GM18508 (cell line): ENCODE measurements around the gene ACTL7B.

Experiments used
- ATAC-seq: cut with Tn5 transposase; IDR thresholded peaks from one replicate; pipeline ENCODE4 v1.9.1; 2021; ENCODE audit warnings: moderate number of reproducible peaks; ENCODE audit not compliant: insufficient read depth, unreplicated experiment

The ACTL7B gene

GRCh38 chr9:108874058-108874788 lies 18.4 kb upstream of the ACTL7B start:
- no peak for ATAC-seq

DNA sequence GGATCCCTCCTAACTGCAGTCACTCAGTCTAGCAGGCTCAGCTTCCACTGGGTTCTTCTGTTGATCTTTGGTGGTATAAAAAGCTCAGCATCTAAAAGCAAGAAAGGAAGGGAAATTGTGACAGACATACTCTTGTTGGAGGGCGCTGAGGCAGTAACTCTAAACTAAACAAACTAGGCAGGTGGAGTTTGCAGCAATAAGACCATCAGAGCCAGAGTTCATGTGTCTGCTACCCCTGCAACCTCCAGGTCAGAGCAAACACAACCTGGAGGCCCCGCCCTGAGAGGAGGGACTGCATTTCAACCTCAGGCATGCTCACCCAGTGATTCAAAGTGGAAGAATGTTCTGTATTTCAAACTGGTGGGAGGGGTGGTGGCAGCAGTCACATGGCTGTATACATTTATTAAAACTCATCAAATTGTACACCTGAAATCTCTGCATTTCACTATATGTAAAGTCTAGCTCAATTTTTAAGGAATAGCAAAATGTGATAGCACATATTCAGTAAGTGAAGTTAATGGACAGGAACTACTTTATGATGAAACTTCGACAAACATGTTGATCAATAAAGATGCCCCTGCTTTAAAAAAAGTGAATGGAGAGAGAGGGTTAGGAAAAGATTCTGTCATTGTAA lies 13.4 kb upstream of the ACTL7B start:
- no peak for ATAC-seq

DNA sequence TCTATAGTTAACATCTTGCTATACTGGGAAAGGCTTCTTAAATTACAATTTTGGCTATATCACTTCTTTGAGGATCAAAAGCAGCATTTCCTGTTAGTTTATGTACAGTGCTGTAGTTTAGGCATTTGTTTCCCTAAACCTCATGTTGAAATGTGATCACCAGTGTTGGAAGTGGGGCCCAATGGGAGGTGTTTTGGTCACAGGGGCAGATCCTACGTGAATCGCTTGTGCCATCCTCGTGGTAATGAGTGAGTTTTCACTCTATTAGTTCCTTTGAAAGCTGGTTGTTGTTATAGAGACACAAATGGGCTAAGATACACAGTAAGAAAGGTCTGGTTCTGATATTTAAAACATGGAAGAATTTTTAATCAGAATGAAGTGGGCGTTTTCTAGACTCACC lies 12.0 kb upstream of the ACTL7B start:
- no peak for ATAC-seq

- ATAC-seq, result no peak
Measured at GRCh38 chr9:108867116-108867515, 11.3 kb upstream of the ACTL7B start.

- no peak for ATAC-seq
Measured at GRCh38 chr9:108866001-108866420, 10.2 kb upstream of the ACTL7B start.

- no peak for ATAC-seq
Measured at GRCh38 chr9:108865037-108865436, 9.3 kb upstream of the ACTL7B start.

GRCh38 chr9:108864446-108864845 lies 8.7 kb upstream of the ACTL7B start:
- no peak for ATAC-seq

GRCh38 chr9:108863891-108864290 lies 8.1 kb upstream of the ACTL7B start:
- no peak for ATAC-seq

- ATAC-seq, result no peak
Measured at GRCh38 chr9:108861997-108862396, 6.2 kb upstream of the ACTL7B start, which contains the start of gene ACTL7A. ACTL7A (plus strand) TSS chr9:108862266; CDS start chr9:108862323, 57 bp downstream.

GRCh38 chr9:108861464-108861863 lies 5.7 kb upstream of the ACTL7B start:
- ATAC-seq, result no peak

DNA sequence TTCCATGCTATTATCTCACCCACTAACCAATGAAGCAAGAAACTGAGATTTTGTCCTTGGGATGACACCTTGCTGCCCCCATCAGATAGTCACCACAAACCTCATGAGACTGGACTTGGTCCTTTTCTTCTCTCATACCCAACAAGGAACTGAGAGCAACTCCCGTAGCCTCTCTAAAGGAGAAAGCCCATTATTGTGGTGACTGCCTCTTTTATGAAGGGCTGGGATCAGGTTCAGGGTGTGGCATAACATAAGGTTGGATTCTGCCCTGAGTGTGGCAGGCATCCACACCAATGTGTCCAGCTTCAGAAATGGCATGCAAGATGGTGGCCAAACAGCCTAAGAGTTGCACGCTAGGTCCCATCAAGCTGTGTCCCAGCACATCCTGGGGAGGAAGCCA lies 5.0 kb upstream of the ACTL7B start:
- ATAC-seq, result no peak

DNA sequence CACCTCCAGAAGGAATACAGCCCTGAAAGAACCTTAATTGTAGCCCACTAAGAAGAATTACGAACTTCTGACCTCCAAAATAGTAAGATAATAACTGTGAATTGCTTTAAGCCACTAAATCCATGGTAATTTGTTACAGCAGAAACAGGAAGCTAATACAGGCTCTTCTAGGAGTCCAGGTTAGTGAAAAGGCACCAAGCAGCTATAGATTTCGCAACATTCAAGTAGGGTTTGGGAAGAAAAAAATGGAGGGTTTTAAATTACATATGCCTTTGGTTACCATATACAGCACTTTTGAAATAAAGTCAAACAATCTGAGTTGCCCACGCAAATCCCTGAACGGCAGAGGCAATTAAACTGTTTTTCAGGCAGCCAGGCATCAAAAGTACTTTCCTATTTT lies 4.6 kb upstream of the ACTL7B start:
- ATAC-seq, result no peak

DNA sequence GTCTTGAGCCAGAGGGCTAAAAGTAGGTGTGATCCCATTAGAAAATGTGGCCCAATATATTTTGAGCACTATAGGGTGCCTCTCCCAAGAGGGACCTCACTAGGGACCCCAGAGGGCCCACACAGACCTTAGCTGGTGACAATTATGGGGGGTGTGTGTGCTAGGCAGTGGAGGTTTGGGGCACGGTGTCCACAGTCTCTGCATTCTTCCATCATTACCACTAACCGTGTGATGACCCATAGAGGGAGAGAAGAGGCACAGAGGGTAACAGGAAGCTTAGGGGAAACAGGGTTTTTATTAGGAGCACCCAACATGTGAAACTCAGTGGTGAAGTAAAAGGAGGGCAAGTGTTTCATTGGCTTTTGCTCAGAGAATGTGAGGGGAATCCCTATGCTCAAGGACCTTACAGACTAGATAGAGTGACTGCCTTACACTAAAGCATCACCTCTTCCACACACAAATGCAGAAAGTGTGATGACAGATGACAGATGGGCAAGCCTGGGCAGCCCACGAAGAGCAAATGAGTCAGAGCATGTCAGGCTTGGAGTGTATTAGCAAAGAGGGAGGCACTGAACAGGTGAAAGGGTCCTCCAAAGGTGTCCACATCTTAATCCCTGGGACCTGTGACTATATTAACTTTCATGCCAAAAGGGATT lies 3.8 kb upstream of the ACTL7B start:
- peak; percentile 74 for ATAC-seq

DNA sequence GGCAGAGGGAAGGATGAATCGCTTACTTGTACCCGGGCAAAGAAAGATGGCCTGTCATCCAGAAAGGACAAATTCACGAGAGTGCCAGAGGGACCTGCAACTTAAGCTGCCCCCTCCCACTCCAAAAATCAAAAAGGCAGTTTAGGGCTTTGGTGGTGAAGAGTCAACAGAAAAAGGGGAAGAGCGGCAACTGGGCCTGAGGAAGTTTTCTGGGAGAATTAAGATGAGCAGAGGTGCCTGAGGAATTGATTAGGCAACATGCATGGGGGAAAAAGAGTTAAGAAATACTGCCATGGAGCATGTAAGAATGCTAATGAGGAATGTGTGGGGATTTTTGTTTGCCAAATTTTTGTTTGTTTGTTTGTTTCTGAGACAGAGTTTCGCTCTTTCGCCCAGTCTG lies 1.8 kb upstream of the ACTL7B start:
- ATAC-seq, result no peak

GRCh38 chr9:108855529-108855886 lies 278 bp downstream of the ACTL7B start:
- no peak for ATAC-seq

- no peak for ATAC-seq
Measured at GRCh38 chr9:108854641-108855528, 901 bp downstream of the ACTL7B start.

GRCh38 chr9:108854094-108854493 lies 1.7 kb downstream of the ACTL7B start:
- ATAC-seq, result no peak

DNA sequence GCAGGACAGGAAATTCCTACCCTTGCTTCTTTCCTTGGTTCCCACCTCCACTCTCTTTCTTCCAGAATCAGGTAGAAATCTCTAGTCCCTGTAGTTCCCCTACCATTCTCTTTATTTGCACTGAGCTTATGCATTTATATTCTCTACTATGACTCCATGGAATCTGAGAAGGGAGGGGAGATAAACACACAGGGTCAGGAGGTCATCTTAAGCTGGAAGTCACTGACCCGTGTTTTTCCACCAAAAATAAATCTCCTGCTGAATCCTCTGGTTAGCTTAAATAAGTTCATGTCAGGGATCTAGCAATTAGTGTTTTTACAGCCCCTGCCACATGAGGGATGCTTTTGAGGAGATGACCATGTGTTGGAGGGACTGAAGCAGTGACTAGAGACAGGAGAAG lies 3.7 kb downstream of the ACTL7B start:
- ATAC-seq, result no peak

- ATAC-seq, result no peak
Measured at GRCh38 chr9:108851138-108851537, 4.6 kb downstream of the ACTL7B start.

GRCh38 chr9:108850293-108850897 lies 5.4 kb downstream of the ACTL7B start:
- no peak for ATAC-seq
